GM19099 (cell line): ENCODE measurements around the gene DHRS7.

Experiments
- POLR2A ChIP-seq: IDR thresholded peaks from 3 replicates; pipeline ENCODE4 v1.6.1; 2011; ENCODE audit warnings: low read depth; ENCODE audit not compliant: insufficient read length; ENCODE audit errors: extremely low read depth

DHRS7 gene

GRCh38 chr14:60174352-60175254, 9.4 kb upstream of the DHRS7 start:
- TF ChIP-seq POLR2A: no peak

GRCh38 chr14:60171690-60172089, 6.5 kb upstream of the DHRS7 start:
- TF ChIP-seq POLR2A: no peak

- no peak for TF ChIP-seq POLR2A
Observed at GRCh38 chr14:60170948-60171347, 5.8 kb upstream of the DHRS7 start.

- TF ChIP-seq POLR2A: no peak
Observed at GRCh38 chr14:60169722-60170121, 4.5 kb upstream of the DHRS7 start.

DNA sequence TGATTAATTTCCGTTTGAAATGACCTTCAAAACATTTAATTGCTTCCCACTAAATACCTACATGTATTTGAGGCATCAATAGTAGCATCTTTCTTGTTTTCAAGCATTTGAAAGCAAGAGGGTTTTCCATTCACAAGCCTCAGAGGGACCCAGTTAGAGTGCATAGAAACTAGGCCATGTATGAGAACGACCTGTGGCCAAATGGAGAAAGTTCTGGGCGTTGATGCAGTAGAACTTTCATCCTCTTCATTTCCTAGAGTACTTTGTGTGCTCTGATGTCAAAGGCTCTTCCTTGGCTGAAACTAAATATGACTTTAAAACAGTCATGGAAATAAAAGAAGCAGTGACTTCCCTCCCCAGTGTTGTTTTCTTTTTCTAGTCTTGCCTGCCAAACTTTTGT, 944 bp upstream of the DHRS7 start:
- TF ChIP-seq POLR2A: no peak

GRCh38 chr14:60165547-60165876, 314 bp upstream of the DHRS7 start:
- TF ChIP-seq POLR2A: no peak

DNA sequence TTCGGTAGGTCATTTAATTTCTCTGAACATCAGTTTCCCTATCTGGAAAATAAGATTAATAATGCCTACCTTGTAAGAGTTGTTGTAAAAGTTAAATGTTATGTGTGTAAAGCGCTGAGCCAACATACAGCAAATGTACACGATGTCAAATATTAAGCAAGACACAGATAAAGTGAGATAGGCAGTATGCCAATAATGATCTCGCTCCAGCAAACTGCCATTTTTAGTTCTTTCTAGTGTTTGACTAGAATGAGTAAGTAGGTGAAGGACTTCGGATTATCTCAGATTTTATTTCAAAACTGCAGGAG, 840 bp downstream of the DHRS7 start:
- TF ChIP-seq POLR2A: no peak

DNA sequence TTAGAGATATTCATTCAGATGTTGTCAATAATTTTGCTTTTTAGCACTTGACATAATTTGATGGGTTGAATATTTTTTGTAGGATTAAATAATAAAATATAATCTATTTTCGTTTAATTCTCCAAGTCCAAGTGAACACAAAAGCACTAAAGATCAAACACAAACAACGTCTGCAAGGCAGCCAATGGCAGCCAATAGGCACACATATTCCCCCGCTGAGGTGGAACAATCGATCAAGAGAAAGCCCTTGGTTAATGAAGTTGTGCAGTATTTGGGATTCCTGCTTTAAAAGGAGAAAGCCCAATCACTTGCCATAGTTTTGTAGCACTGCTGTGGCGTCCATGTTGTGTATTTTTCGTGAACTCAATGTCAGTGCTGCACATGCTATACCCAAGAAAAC, 1.5 kb downstream of the DHRS7 start:
- no peak for TF ChIP-seq POLR2A

- no peak for TF ChIP-seq POLR2A
Observed at GRCh38 chr14:60161196-60162107, 3.7 kb downstream of the DHRS7 start.

DNA sequence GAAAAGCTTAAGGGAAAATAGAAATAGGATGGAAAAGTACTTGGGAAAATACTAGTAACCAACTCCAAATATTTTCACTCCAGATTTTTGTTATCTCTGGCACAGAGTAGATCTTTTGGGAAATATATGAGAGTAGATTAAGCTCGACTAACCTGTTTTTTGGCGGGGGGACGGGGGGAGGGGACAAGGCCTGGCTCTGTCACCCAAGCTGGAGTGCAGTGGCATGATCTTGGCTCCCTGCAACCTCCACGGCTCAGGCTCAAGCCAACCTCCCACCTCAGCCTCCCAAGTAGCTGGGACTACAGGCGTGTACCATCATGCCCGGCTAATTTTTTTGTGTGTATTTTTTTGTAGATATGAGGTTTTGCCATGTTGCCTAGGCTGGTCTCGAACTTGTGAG, 4.8 kb downstream of the DHRS7 start:
- TF ChIP-seq POLR2A: no peak

DNA sequence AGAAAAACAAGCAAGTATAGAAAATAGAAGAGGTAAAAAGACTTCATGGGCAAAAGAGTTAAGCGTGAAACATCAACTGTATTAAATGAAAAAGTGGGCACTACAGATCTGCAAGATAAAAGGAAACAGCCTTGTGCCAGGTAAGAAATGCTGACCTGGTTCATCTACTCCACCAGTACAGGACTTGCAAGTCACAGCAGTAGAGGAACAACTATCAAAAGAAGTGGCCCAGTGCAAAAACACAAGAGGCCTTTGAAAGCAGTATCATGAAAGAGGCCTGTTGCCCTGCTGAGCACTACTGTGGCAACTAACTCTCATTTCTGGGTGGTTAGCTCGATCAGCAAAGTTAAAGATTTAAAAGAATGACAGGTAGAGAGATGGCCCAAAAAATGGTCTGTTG, 10.5 kb downstream of the DHRS7 start:
- TF ChIP-seq POLR2A: no peak

- no peak for TF ChIP-seq POLR2A
Observed at GRCh38 chr14:60153991-60154390, 11.2 kb downstream of the DHRS7 start.

GRCh38 chr14:60151715-60152114, 13.5 kb downstream of the DHRS7 start:
- TF ChIP-seq POLR2A: no peak

DNA sequence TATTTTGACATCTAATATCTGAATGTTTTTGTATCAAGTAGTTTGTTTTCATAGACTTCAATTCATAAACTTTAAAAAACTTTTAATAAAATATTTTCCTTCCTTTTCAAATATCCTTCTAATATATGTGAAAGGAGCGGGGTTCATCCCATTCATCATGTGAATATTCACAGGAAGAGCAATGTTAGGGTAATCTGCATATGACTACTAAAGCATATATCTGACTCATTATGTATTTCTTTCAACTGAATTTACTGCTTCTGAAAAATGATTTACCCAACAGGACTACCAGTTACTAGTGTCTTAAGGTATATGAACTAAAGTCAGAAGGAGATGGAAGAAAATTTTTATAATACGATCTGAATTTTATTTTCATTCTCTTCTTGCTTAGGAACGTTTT, 30.5 kb downstream of the DHRS7 start:
- no peak for TF ChIP-seq POLR2A

GRCh38 chr14:60133487-60133886, 31.7 kb downstream of the DHRS7 start:
- TF ChIP-seq POLR2A: no peak

DNA sequence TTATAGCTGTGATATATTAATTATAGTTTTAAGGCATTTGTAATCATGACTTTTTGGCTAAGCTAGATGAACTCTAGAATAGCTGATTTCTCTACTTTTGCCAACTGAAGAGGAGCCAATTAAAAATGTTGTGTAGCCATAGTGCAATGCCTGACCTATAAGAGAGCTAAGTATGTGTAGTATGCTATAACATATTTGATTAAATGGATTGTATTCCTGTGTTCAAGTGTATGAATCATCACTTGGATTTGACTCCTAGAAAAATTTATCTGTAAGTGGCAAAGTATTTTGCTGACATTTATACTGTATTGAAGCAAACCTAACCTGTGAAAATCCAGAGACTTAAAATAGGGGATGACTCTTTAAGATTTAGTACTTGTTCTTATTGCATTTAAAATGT, 39.3 kb downstream of the DHRS7 start:
- TF ChIP-seq POLR2A: no peak

- TF ChIP-seq POLR2A: no peak
Observed at GRCh38 chr14:60116181-60116580, 49.0 kb downstream of the DHRS7 start.

DNA sequence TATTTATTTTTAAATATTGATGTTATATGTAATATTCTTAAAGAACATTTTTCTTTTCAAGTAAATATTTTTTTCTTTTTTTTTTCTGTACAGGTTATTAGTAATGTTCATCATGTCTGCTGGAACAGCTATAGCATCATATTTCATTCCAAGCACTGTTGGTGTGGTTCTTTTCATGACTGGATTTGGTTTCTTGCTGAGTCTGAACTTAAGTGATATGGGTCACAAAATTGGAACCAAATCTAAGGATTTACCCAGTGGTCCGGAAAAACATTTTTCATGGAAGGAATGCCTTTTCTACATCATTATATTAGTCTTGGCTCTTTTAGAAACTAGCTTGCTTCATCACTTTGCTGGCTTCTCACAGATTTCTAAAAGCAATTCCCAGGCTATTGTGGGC, 50.3 kb downstream of the DHRS7 start:
- TF ChIP-seq POLR2A: no peak
